Activated gamma-delta T cell treated with Interleukin-2 at 50 U/mL for 16 hours (primary cell): Measurements from ENCODE around the gene BLTP1.

ENCODE experiments used
- DNase-seq: peaks from one replicate; pipeline ENCODE4 v3.0.0-alpha.2; 2020

BLTP1 gene

GRCh38 chr4:122170775-122171174 is 18.6 kb downstream of the BLTP1 start:
- no peak for DNase-seq

GRCh38 chr4:122171323-122171722 is 19.2 kb downstream of the BLTP1 start:
- no peak for DNase-seq

DNA sequence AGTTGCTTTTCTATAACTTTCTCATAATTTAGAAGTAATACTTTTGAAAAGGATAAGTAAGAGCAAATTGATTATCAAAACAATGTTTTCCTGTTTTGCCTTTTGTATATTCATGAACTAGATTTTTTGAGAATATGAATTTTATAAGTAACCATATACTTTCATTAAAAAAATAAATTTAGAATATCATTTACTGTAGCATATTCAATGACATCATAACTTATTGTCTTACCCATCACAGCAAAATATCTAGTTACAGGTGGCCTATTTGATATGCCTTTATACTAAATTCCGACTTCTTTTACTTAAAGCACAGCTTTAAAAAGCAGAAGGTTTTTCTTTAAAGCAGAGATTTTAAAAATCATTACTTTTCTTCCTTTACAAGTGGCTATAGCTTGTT is 20.1 kb downstream of the BLTP1 start:
- no peak for DNase-seq

- no peak for DNase-seq
Measured at GRCh38 chr4:122178961-122179360, 26.8 kb downstream of the BLTP1 start.

- DNase-seq = no peak
Measured at GRCh38 chr4:122195718-122196117, 43.6 kb downstream of the BLTP1 start.
